Testis (tissue), 2 donors: Measurements from ENCODE around the gene DPH7.

Source experiments
- CTCF ChIP-seq, 3 experiments: fragments of 450-650 bp in 2 of 3; fragments of 200-600 bp in 1 of 3; sonication (generic) in 1 of 3; IDR thresholded peaks; one replicate each; pipeline ENCODE4 v1.5.1; 2016 to 2019; ENCODE audit warnings: antibody characterized with exemption in 3 of 3, mild to moderate bottlenecking in 2 of 3, moderate library complexity in 1 of 3
- POLR2A ChIP-seq: fragments of 450-650 bp; IDR thresholded peaks from one replicate; pipeline ENCODE4 v1.6.1; 2017; ENCODE audit warnings: antibody characterized with exemption, mild to moderate bottlenecking, moderate library complexity

- no peak for TF ChIP-seq CTCF (IDR thresholded peaks at IDR 0.05)
- no peak for TF ChIP-seq POLR2A
Measured at GRCh38 chr9:137544176-137544760, 34.5 kb downstream of the DPH7 start.
